IMR-90 (cell line): Measurements from ENCODE around the gene PEX7. TPM values are rescaled to one million over a fixed set of nuclear protein-coding genes. Genes with fewer than 3 reads are reported as not detected.
A peak's percentile ranks its signal among the peaks of the same experiment; 100 is the strongest.

Experiments
- ATAC-seq: fragments of 200-7000 bp; cut with Tn5 transposase; 2 replicates; pipeline ENCODE4 v1.9.1; 2020; ENCODE audit warnings: low read depth, mild to moderate bottlenecking, moderate library complexity
- BruUV-seq: library from RNA; stranded (reverse); fragments of 400-500 nt; replicated peaks from 2 replicates; lab custom pipeline; 2021; lab: Mats Ljungman, UMichigan
- CTCF ChIA-PET: fragments of 300-600 bp; formaldehyde crosslinking; extraction: SDS; loops from one replicate; lab custom pipeline; 2021; ENCODE audit warnings: antibody characterized with exemption; lab: Yijun Ruan, JAX
- POLR2A ChIA-PET: fragments of 300-600 bp; sonication (Branson Sonifier 250); formaldehyde crosslinking; loops from one replicate; lab custom pipeline; 2022; ENCODE audit warnings: antibody characterized with exemption; ENCODE audit not compliant: unreplicated experiment; lab: Charles Lee
- DNase-seq: peaks from one replicate; pipeline ENCODE4 v3.0.0; 2013
- H2AFZ ChIP-seq: replicated peaks from 2 replicates; pipeline ENCODE3; 2013; ENCODE audit warnings: low read length, mild to moderate bottlenecking; ENCODE audit not compliant: poor library complexity
- H2AK5ac ChIP-seq: 2 replicates; pipeline ENCODE4 v1.6.1; 2013; ENCODE audit warnings: low read depth, low read length, inconsistent platforms
- H2AK9ac ChIP-seq: replicated peaks from 2 replicates; pipeline ENCODE3; 2013; ENCODE audit warnings: mild to moderate bottlenecking, low read depth, low read length, moderate library complexity; ENCODE audit not compliant: poor library complexity
- H2BK120ac ChIP-seq: 2 replicates; pipeline ENCODE4 v1.6.1; 2013; ENCODE audit warnings: low read depth, low read length, inconsistent platforms
- H2BK15ac ChIP-seq: 3 replicates; pipeline ENCODE4 v1.6.1; 2013; ENCODE audit warnings: low read depth, low read length, inconsistent platforms
- H2BK20ac ChIP-seq: 2 replicates; pipeline ENCODE4 v1.6.1; 2013; ENCODE audit warnings: low read depth, mild to moderate bottlenecking, inconsistent platforms, low read length, moderate library complexity
- H2BK5ac ChIP-seq: 2 replicates; pipeline ENCODE4 v1.6.1; 2013; ENCODE audit warnings: mild to moderate bottlenecking, low read depth, low read length, inconsistent platforms; ENCODE audit not compliant: poor library complexity, severe bottlenecking
- H3K14ac ChIP-seq: replicated peaks from 2 replicates; pipeline ENCODE4 v1.6.1; 2013; ENCODE audit warnings: low read depth, low read length, inconsistent platforms
- H3K18ac ChIP-seq: 2 replicates; pipeline ENCODE4 v1.6.1; 2013; ENCODE audit warnings: low read depth, low read length, control low read depth
- H3K23ac ChIP-seq: 2 replicates; pipeline ENCODE4 v1.6.1; 2013; ENCODE audit warnings: low read depth, low read length, inconsistent platforms
- H3K27ac ChIP-seq: 2 replicates; pipeline ENCODE4 v1.5.1; 2013; ENCODE audit warnings: mild to moderate bottlenecking, control low read depth, low read length; ENCODE audit not compliant: insufficient read depth
- H3K27me3 ChIP-seq: 2 replicates; pipeline ENCODE4 v1.6.1; 2013; ENCODE audit warnings: low read length; ENCODE audit not compliant: control insufficient read depth, insufficient read depth
- H3K36me3 ChIP-seq: 2 replicates; pipeline ENCODE4 v1.6.1; 2013; ENCODE audit warnings: low read length, mixed read lengths; ENCODE audit not compliant: control insufficient read depth, insufficient read depth
- H3K4ac ChIP-seq: 2 replicates; pipeline ENCODE4 v1.6.1; 2013; ENCODE audit warnings: low read depth, low read length, inconsistent platforms
- H3K4me1 ChIP-seq: 2 replicates; pipeline ENCODE4 v1.6.1; 2013; ENCODE audit warnings: low read length, mixed read lengths; ENCODE audit not compliant: control insufficient read depth, insufficient read depth
- H3K4me2 ChIP-seq: 2 replicates; pipeline ENCODE4 v1.6.1; 2013; ENCODE audit warnings: low read depth, mild to moderate bottlenecking, control low read depth, low read length, moderate library complexity
- H3K4me3 ChIP-seq: 2 replicates; pipeline ENCODE4 v1.5.1; 2013; ENCODE audit warnings: low read depth, mild to moderate bottlenecking, control low read depth, low read length, moderate library complexity; ENCODE audit not compliant: insufficient read depth
- H3K56ac ChIP-seq: 2 replicates; pipeline ENCODE4 v1.6.1; 2013; ENCODE audit warnings: low read length, inconsistent platforms; ENCODE audit not compliant: insufficient read depth; ENCODE audit errors: extremely low read depth
- H3K79me1 ChIP-seq, 2 experiments: 2 replicates each; pipeline ENCODE4 v1.6.1; 2013; ENCODE audit warnings: low read length in 2 of 2, inconsistent platforms in 1 of 2, low read depth in 1 of 2
- H3K9ac ChIP-seq: 2 replicates; pipeline ENCODE4 v1.6.1; 2013; ENCODE audit warnings: low read depth, low read length, control low read depth
- H3K9me1 ChIP-seq: 2 replicates; pipeline ENCODE4 v1.6.1; 2013; ENCODE audit warnings: low read length, inconsistent platforms; ENCODE audit not compliant: insufficient read depth
- H3K9me3 ChIP-seq: 2 replicates; pipeline ENCODE4 v1.6.1; 2013; ENCODE audit warnings: low read length; ENCODE audit not compliant: control insufficient read depth, insufficient read depth
- H4K20me1 ChIP-seq: 2 replicates; pipeline ENCODE4 v1.6.1; 2013; ENCODE audit warnings: low read length, inconsistent platforms; ENCODE audit not compliant: insufficient read depth
- H4K5ac ChIP-seq: 2 replicates; pipeline ENCODE4 v1.6.1; 2013; ENCODE audit warnings: mild to moderate bottlenecking, low read depth, low read length, control low read depth
- H4K8ac ChIP-seq, 2 experiments: 2 replicates each; pipeline ENCODE4 v1.6.1; 2013; ENCODE audit warnings: low read depth in 2 of 2, low read length in 2 of 2, control low read depth in 1 of 2, inconsistent platforms in 1 of 2
- H4K91ac ChIP-seq: 2 replicates; pipeline ENCODE4 v1.6.1; 2013; ENCODE audit warnings: low read depth, low read length, inconsistent platforms; ENCODE audit not compliant: insufficient read depth
- BHLHE40 ChIP-seq: fragments of 150-350 bp; IDR thresholded peaks from 2 replicates; pipeline ENCODE4 v1.6.1; 2016; ENCODE audit warnings: mild to moderate bottlenecking, low read depth, low read length
- CEBPB ChIP-seq: IDR thresholded peaks from 2 replicates; pipeline ENCODE4 v1.6.1; 2012; ENCODE audit warnings: low read depth, low read length, improper control_type of control experiment
- CTCF ChIP-seq: conservative IDR thresholded peaks from 2 replicates; pipeline ENCODE4 v1.5.1; 2012; ENCODE audit warnings: mild to moderate bottlenecking, low read depth, low read length, improper control_type of control experiment
- ELK1 ChIP-seq: fragments of 150-350 bp; IDR thresholded peaks from 2 replicates; pipeline ENCODE4 v1.6.1; 2016; ENCODE audit warnings: low read depth, mild to moderate bottlenecking, low read length, moderate library complexity, borderline replicate concordance
- FOS ChIP-seq: fragments of 150-350 bp; IDR thresholded peaks from 2 replicates; pipeline ENCODE4 v1.6.1; 2016; ENCODE audit warnings: low read depth, low read length
- NFE2L2 ChIP-seq: fragments of 150-350 bp; IDR thresholded peaks from 2 replicates; pipeline ENCODE4 v1.6.1; 2016; ENCODE audit warnings: low read depth, mild to moderate bottlenecking, low read length
- RCOR1 ChIP-seq: IDR thresholded peaks from 2 replicates; pipeline ENCODE4 v1.6.1; 2012; ENCODE audit warnings: mild to moderate bottlenecking, low read length, improper control_type of control experiment; ENCODE audit not compliant: insufficient replicate concordance
- RFX5 ChIP-seq: IDR thresholded peaks from 2 replicates; pipeline ENCODE4 v1.8.0; 2012; ENCODE audit warnings: low read depth, mild to moderate bottlenecking, low read length, moderate library complexity
- SMC3 ChIP-seq: fragments of 150-350 bp; IDR thresholded peaks from 2 replicates; pipeline ENCODE4 v1.6.1; 2016; ENCODE audit warnings: low read depth, mild to moderate bottlenecking, antibody characterized with exemption, low read length, moderate library complexity
- WGBS, 2 experiments: methylation state at CpG; one replicate each; pipeline versions ENCODE4 v1.1.5 to v1.1.7; 2013; ENCODE audit warnings: missing lambda C conversion rate in 2 of 2; ENCODE audit not compliant: insufficient read length in 1 of 2; ENCODE audit errors: extremely low coverage in 2 of 2; 5-methylcytosine and 5-hydroxymethylcytosine counted together
- dilution Hi-C: fragments of 300-500 bp; cut with HindIII; formaldehyde crosslinking; loops from one replicate; pipeline ENCODE4 v1.14.3; 2018; ENCODE audit warnings: low sequenced_read_pairs; ENCODE audit not compliant: unreplicated experiment
- in situ Hi-C: fragments of 300-500 bp; cut with MboI; formaldehyde crosslinking; loops from 3 replicates; pipeline ENCODE4 v1.14.3; 2019; ENCODE audit warnings: low sequenced_read_pairs, inconsistent platforms, mixed read lengths
- intact Hi-C: fragments of 100-400 bp; cut with micrococcal nuclease; formaldehyde crosslinking; loops from 2 replicates; pipeline ENCODE4 v1.10.0; 2022
- polyA plus RNA-seq, 3 experiments: library from polyadenylated mRNA; depleted of rRNA; stranded (reverse); fragments of >200 nt; gene quantifications; 2 replicates each; pipeline ENCODE4 v1.2.3, GENCODE V29; 2012; ENCODE audit warnings: low replicate concordance in 1 of 3
- total RNA-seq: library from RNA; depleted of rRNA; stranded (reverse); fragments of >200 nt; gene quantifications from 2 replicates; pipeline ENCODE4 v1.2.3, GENCODE V29; 2012

Gene PEX7
- total and polyA plus RNA-seq, 2 of the 4 experiments (the other 2 are of a cell fraction) = 5.4 to 7.0 TPM

- peak overlapping the region; percentile 40; the same call in 1 of the 2 replicates for H4K5ac ChIP-seq
- H2BK20ac ChIP-seq = peak overlapping the region; percentile 93; the same call in 1 of the 2 replicates
- peak overlapping the region; percentile 96 for H2BK120ac ChIP-seq
- peak overlapping the region; percentile 93; the same call in 1 of the 2 replicates for H2AK5ac ChIP-seq
- 0 out of 2 replicates have a peak overlapping the region, but pooled peaks have one; percentile 5 for H3K56ac ChIP-seq
- no peak overlapping the region for H3K4me3 ChIP-seq
- no TSS peak for BruUV-seq
- H4K91ac ChIP-seq = peak overlapping the region; percentile 96
- peak overlapping the region; percentile 97; the same call in 1 of the 2 replicates for H3K4me2 ChIP-seq
- intact Hi-C loops (no loop called here), dilution Hi-C loops (no loop called here), in situ Hi-C loops (loop anchor here (25.0 kb wide), 1 partner anchor 501 kb away; the partner anchor contains the start of gene BCLAF1)
- no peaks in the 10 kb centered on the region for H3K27me3 ChIP-seq
- H3K9ac ChIP-seq = no peak overlapping the region
- no CpG with 5 or more reads among the region's 7 CpGs for WGBS, 2 experiments
- H3K4ac ChIP-seq = peak overlapping the region; percentile 98
- no peak overlapping the region for H2AK9ac ChIP-seq
- DNase-seq (peak; percentile 89), ATAC-seq (peak; percentile 9)
- H3K4me1 ChIP-seq = peaks cover 21% of the 10 kb centered on the region
- no peak overlapping the region for H2AFZ ChIP-seq
- peak overlapping the region; percentile 81 for H3K18ac ChIP-seq
- peak overlapping the region; percentile 55; the same call in 1 of the 3 replicates for H2BK15ac ChIP-seq
- TF ChIP-seq FOS = no peak
- peak; percentile 41; the same call in 1 of the 2 replicates for TF ChIP-seq BHLHE40
- TF ChIP-seq NFE2L2 = 0 out of 2 replicates have a peak, but pooled peaks have one; percentile 3
- TF ChIP-seq CTCF = no peak
- peak; percentile 25 for TF ChIP-seq RCOR1
- TF ChIP-seq SMC3 = no peak
- TF ChIP-seq ELK1 = no peak
- TF ChIP-seq RFX5 = no peak
- TF ChIP-seq CEBPB = peak; percentile 97
- peak overlapping the region; percentile 95; the same call in 1 of the 2 replicates for H3K27ac ChIP-seq
- H3K79me1 ChIP-seq = peaks cover 20 to 59% of the 10 kb centered on the region in 2 experiments
- peaks cover 22% of the 10 kb centered on the region for H3K9me1 ChIP-seq
- H3K23ac ChIP-seq = peak overlapping the region; percentile 32; the same call in 1 of the 2 replicates
- peak overlapping the region; percentile 99 for H2BK5ac ChIP-seq
- H3K36me3 ChIP-seq = no peaks in the 10 kb centered on the region
- POLR2A ChIA-PET = no interaction called here
- no peaks in the 10 kb centered on the region for H4K20me1 ChIP-seq
- CTCF ChIA-PET = interaction anchor here (1.9 kb wide), 1 partner anchor 120 kb away, joined by 6 read pairs; no protein-coding TSS in a partner anchor
- H4K8ac ChIP-seq = peak overlapping the region; percentile 35 to 87; a peak in 2 of 4 replicates
- peak overlapping the region; percentile 92 for H3K14ac ChIP-seq
- H3K9me3 ChIP-seq = no peaks in the 10 kb centered on the region
Observed at GRCh38 chr6:136788069-136788902, 34.1 kb upstream of the PEX7 start.
